ENCODE data around the gene DPF3.

DNA sequence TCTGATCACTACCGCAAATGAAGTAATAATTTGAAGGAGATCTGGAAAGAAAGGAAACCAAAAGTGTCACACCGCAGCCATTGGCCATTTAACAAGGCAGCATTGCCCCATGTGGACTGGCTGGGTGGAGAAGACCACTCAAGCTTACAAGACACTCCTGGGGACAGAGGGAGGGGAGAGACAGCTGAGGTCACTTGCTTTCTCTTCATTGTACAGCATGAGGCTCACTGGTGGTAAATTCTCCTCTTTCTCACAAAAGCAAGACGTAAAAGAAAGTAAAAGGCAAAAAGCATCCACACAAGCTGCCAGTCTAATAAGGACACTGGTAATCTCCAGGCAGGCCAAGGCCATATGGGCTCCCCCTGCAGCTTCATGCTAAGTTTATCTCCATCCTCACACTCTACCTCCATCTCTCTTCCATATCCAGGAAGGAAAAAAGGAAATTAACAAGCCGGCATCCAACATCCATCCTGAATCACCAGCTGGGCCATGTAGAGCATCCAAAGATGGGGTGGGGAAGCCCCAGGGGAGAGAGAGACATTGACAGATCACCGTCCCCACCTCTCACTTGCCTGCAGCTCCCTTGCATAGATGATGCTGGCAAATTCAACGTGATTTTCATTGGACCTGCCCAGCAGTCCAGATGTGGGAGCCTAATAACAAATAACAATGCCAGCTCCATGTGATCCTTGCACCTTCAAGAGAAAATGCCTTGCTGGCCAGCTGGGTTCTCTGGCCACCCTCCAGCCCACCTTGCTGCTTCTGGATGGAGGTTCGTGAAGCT is 100.6 kb downstream of the DPF3 start:
- TF ChIP-seq, protein P1, sequence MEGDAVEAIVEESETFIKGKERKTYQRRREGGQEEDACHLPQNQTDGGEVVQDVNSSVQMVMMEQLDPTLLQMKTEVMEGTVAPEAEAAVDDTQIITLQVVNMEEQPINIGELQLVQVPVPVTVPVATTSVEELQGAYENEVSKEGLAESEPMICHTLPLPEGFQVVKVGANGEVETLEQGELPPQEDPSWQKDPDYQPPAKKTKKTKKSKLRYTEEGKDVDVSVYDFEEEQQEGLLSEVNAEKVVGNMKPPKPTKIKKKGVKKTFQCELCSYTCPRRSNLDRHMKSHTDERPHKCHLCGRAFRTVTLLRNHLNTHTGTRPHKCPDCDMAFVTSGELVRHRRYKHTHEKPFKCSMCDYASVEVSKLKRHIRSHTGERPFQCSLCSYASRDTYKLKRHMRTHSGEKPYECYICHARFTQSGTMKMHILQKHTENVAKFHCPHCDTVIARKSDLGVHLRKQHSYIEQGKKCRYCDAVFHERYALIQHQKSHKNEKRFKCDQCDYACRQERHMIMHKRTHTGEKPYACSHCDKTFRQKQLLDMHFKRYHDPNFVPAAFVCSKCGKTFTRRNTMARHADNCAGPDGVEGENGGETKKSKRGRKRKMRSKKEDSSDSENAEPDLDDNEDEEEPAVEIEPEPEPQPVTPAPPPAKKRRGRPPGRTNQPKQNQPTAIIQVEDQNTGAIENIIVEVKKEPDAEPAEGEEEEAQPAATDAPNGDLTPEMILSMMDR (IDR thresholded peaks at IDR 0.05), result no peak
- TF ChIP-seq POLR2A (IDR thresholded peaks at IDR 0.05) (no peak), POLR2AphosphoS5 (IDR thresholded peaks at IDR 0.05) (no peak), EP300 (IDR thresholded peaks at IDR 0.05) (no peak)

All from suprapubic skin (tissue), 4 donors.